GM12878 (cell line): ENCODE results near the gene ATXN2. TPM values are rescaled to one million over a fixed set of nuclear protein-coding genes. Genes with fewer than 3 reads are reported as not detected.

Experiments
- ATAC-seq: fragments of 200-7000 bp; cut with Tn5 transposase; 3 replicates; pipeline ENCODE4 v1.9.1; 2020; ENCODE audit warnings: mild to moderate bottlenecking, moderate library complexity
- BruUV-seq: library from RNA; stranded (reverse); fragments of 400-500 nt; replicated peaks from 2 replicates; lab custom pipeline; 2021; lab: Mats Ljungman, UMichigan
- CTCF ChIA-PET: fragments of 300-600 bp; sonication (Branson Sonifier 250); formaldehyde crosslinking; extraction: SDS; loops from one replicate; lab custom pipeline; 2021; ENCODE audit warnings: inconsistent platforms; lab: Yijun Ruan, JAX
- POLR2A ChIA-PET: fragments of 350-600 bp; formaldehyde crosslinking; extraction: SDS; loops from one replicate; lab custom pipeline; 2021; ENCODE audit warnings: inconsistent platforms; lab: Charles Lee
- RAD21 ChIA-PET: fragments of 300-600 bp; sonication (Branson Sonifier 250); formaldehyde crosslinking; loops from one replicate; lab custom pipeline; 2023; ENCODE audit warnings: antibody characterized with exemption; ENCODE audit not compliant: unreplicated experiment; lab: Charles Lee
- SMC1A ChIA-PET: fragments of 300-600 bp; sonication (Branson Sonifier 250); formaldehyde crosslinking; loops from one replicate; lab custom pipeline; 2023; ENCODE audit not compliant: unreplicated experiment, uncharacterized antibody; lab: Charles Lee
- DNase-seq: peaks from one replicate; pipeline ENCODE4 v3.0.0-alpha.2; 2011; ENCODE audit warnings: low read depth, low spot score
- FAIRE-seq: peaks from 3 replicates; lab custom pipeline; 2011; peaks lifted over from hg19 to GRCh38; lab: Jason Lieb, UNC
- H2AFZ ChIP-seq: 2 replicates; pipeline ENCODE4 v1.6.0; 2011; ENCODE audit warnings: low read depth, low read length, control low read depth; ENCODE audit not compliant: control insufficient read depth
- H3K27ac ChIP-seq: 2 replicates; pipeline ENCODE4 v1.5.1; 2011; ENCODE audit warnings: control low read depth; ENCODE audit not compliant: control insufficient read depth, insufficient read depth
- H3K27me3 ChIP-seq, 2 experiments: replicated peaks in 1 of 2; 2 replicates each; pipeline versions ENCODE4 v1.6.0 to v1.6.1; 2011; ENCODE audit warnings: low read length in 1 of 2; ENCODE audit not compliant: control insufficient read depth in 2 of 2, insufficient read depth in 2 of 2
- H3K36me3 ChIP-seq, 2 experiments: 2 replicates each; pipeline ENCODE4 v1.5.1; 2011; ENCODE audit warnings: low read length in 1 of 2; ENCODE audit not compliant: control insufficient read depth in 2 of 2, insufficient read depth in 2 of 2
- H3K4me1 ChIP-seq: 2 replicates; pipeline ENCODE4 v1.6.1; 2011; ENCODE audit warnings: mild to moderate bottlenecking, low read length, moderate library complexity, mixed read lengths; ENCODE audit not compliant: control insufficient read depth, insufficient read depth
- H3K4me2 ChIP-seq: 2 replicates; pipeline ENCODE4 v1.6.0; 2011; ENCODE audit warnings: control low read depth; ENCODE audit not compliant: control insufficient read depth, insufficient read depth
- H3K4me3 ChIP-seq: fragments of 200-600 bp; sonication (generic); 2 replicates; pipeline ENCODE4 v1.5.1; 2016
- H3K79me2 ChIP-seq: 2 replicates; pipeline ENCODE4 v1.6.0; 2011; ENCODE audit warnings: low read length; ENCODE audit not compliant: control insufficient read depth, insufficient read depth
- H3K9ac ChIP-seq: 2 replicates; pipeline ENCODE4 v1.8.0; 2011; ENCODE audit warnings: low read length, control low read depth, mixed read lengths; ENCODE audit not compliant: control insufficient read depth, insufficient read depth
- H3K9me3 ChIP-seq: replicated peaks from 3 replicates; pipeline ENCODE4 v1.5.1; 2011; ENCODE audit warnings: mild to moderate bottlenecking, low read length; ENCODE audit not compliant: control insufficient read depth, insufficient read depth
- H4K20me1 ChIP-seq: 2 replicates; pipeline ENCODE4 v1.6.0; 2011; ENCODE audit not compliant: control insufficient read depth, insufficient read depth
- CEBPB ChIP-seq, 2 experiments: fragments of 150-350 bp in 1 of 2; IDR thresholded peaks; 2 replicates each; pipeline ENCODE4 v1.6.1; 2012 to 2014; ENCODE audit warnings: low read depth in 2 of 2, low read length in 2 of 2, borderline replicate concordance in 1 of 2, inconsistent platforms in 1 of 2
- CREB1 ChIP-seq: IDR thresholded peaks from 2 replicates; pipeline ENCODE4 v1.6.1; 2012; ENCODE audit warnings: low read depth, mild to moderate bottlenecking, inconsistent platforms
- CREM ChIP-seq: IDR thresholded peaks from 2 replicates; pipeline ENCODE4 v1.6.1; 2014; ENCODE audit warnings: antibody characterized with exemption, low read depth
- EGR1 ChIP-seq, 2 experiments: IDR thresholded peaks; 1 replicate in 1 of 2; 2 replicates in 1 of 2; pipeline ENCODE4 v1.6.1; 2011 to 2012; ENCODE audit warnings: low read depth in 2 of 2, low read length in 2 of 2, borderline replicate concordance in 1 of 2, mild to moderate bottlenecking in 1 of 2, moderate library complexity in 1 of 2
- RUNX3 ChIP-seq: IDR thresholded peaks from 2 replicates; pipeline ENCODE4 v1.6.1; 2012; ENCODE audit warnings: low read length, inconsistent platforms
- WGBS: methylation state at CpG from one replicate; pipeline ENCODE4 v1.1.6; 2016; ENCODE audit warnings: low lambda C conversion rate; ENCODE audit not compliant: insufficient replicate concordance, insufficient coverage; ENCODE audit errors: missing lambda C conversion rate; 5-methylcytosine and 5-hydroxymethylcytosine counted together
- in situ Hi-C: fragments of 300-500 bp; cut with MboI; formaldehyde crosslinking; loops from 9 replicates; pipeline ENCODE4 v1.14.3; 2018; ENCODE audit warnings: mixed read lengths
- intact Hi-C: fragments of 100-400 bp; cut with micrococcal nuclease; formaldehyde crosslinking; loops from one replicate; pipeline ENCODE4 v1.14.2; 2022; ENCODE audit not compliant: unreplicated experiment
- polyA plus RNA-seq, 11 experiments: library from polyadenylated mRNA; depleted of rRNA in 4 of 11; unstranded in 6 of 11; stranded (reverse) in 5 of 11; fragments of >200 nt; fragmentation: Nextera tagmentation in 4 of 11; fragmentation: Illumina TruSeq in 1 of 11; extraction: Ambion mirVana in 4 of 11; extraction: Trizol in 1 of 11; gene quantifications; 1 replicate in 1 of 11; 2 replicates in 10 of 11; pipeline versions ENCODE4 v1.2.1 to v1.2.3, GENCODE V29; 2011 to 2016; ENCODE audit warnings: inconsistent platforms in 2 of 11, missing spikeins in 2 of 11, low read depth in 1 of 11
- total RNA-seq, 4 experiments: library from RNA; depleted of rRNA in 3 of 4; stranded (reverse); fragments of >200 nt in 3 of 4; fragmentation: Illumina TruSeq in 1 of 4; extraction: Trizol in 1 of 4; gene quantifications; 2 replicates each; pipeline versions ENCODE4 v1.2.1 to v1.2.3, GENCODE V29; 2013 to 2021
- TF ChIP-seq, protein P1 (sequence below): fragments of 450-650 bp; IDR thresholded peaks from 2 replicates; pipeline ENCODE4 v1.6.1; 2017; ENCODE audit warnings: mild to moderate bottlenecking, moderate library complexity

ATXN2 gene
- total and polyA plus RNA-seq, 10 of the 15 experiments (the other 5 are each of a cell fraction or from before 2014, with no cell fraction given): 8.8 to 31.5 (median 19.0) TPM

DNA sequence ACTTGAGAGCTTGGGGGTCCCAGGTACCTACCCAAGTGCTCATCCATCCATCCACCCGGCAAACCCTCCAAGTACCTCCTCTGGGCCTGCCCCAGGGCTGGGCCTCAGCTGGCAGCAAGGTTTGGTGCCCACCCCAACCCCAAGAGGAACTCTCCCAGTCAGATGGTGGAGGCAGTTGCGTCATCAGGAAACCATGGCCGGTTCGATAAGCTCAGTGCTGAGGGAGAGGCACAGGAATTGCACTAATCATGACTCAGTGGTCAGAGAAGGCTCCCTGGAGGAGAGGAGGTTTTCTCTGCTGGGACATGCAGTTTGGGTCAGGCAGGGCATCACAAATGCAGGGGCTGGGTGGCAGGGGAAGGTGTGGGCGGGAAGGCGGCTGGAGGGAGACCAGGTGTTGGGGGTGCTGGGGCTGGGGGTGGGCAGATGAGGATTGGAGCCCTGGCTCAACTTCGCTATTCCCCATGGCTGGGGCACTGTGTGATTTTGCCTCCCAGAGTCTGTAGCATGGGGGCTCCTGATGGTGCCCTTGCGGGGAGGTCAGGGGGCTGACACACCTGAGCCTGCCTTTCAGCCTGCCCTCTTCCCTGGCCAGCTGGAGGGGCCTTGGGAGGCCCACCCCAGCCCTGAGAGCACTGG, 161.2 kb downstream of the ATXN2 start:
- WGBS: 52% methylated on average over 8 of the region's 8 CpGs
- Histone ChIP-seq H3K9ac (no peak overlapping the region), H3K36me3 (peaks cover 20 to 26% of the 10 kb centered on the region in 2 experiments), H3K27me3 (no peaks in the 10 kb centered on the region), H3K27ac (peak overlapping the region; percentile 63), H2AFZ (no peak overlapping the region), H3K79me2 (peaks cover 94% of the 10 kb centered on the region), H3K4me2 (peak overlapping the region; percentile 69; the same call in 1 of the 2 replicates), H3K4me1 (peaks cover 93% of the 10 kb centered on the region), H3K9me3 (no peaks in the 10 kb centered on the region), H3K4me3 (no peak overlapping the region), H4K20me1 (no peaks in the 10 kb centered on the region; the same call in 1 of the 2 replicates)
- in situ Hi-C loops (loop anchor here (25.0 kb wide), 1 partner anchor 1774 kb away; the partner anchor contains the start of gene TPCN1), intact Hi-C loops (no loop called here)
- RAD21 ChIA-PET: interaction anchor here (2.1 to 22.6 kb wide), 2 partner anchors 14 to 34 kb away, joined by 5 to 804 read pairs; partner anchors contain the start of gene SH2B3
- no peak for DNase-seq
- no TSS peak for BruUV-seq
- SMC1A ChIA-PET: interaction anchor here (0.6 to 1.1 kb wide), 3 partner anchors 14 to 172 kb away, joined by 3 to 5 read pairs (median 3); no protein-coding TSS in a partner anchor
- FAIRE-seq: no peak
- POLR2A ChIA-PET: interaction anchor here (1.3 to 2.0 kb wide), 2 partner anchors 31 to 33 kb away, joined by 4 to 5 read pairs; no protein-coding TSS in a partner anchor
- ATAC-seq: no peak
- CTCF ChIA-PET: interaction anchor here (1.1 to 27.3 kb wide), 4 partner anchors 8 to 35 kb away, joined by 5 to 1117 read pairs (median 13); partner anchors contain the start of gene SH2B3
- TF ChIP-seq CEBPB (IDR thresholded peaks at IDR 0.05; ENCODE audit: borderline replicate concordance in 1 of 2, low read depth in 2 of 2, low read length in 2 of 2): peak in 1 of 2 experiments; percentile 4; a peak in 1 of 4 replicates
- peak; percentile 26; the same call in 1 of the 2 replicates for TF ChIP-seq RUNX3
- TF ChIP-seq, protein P1, sequence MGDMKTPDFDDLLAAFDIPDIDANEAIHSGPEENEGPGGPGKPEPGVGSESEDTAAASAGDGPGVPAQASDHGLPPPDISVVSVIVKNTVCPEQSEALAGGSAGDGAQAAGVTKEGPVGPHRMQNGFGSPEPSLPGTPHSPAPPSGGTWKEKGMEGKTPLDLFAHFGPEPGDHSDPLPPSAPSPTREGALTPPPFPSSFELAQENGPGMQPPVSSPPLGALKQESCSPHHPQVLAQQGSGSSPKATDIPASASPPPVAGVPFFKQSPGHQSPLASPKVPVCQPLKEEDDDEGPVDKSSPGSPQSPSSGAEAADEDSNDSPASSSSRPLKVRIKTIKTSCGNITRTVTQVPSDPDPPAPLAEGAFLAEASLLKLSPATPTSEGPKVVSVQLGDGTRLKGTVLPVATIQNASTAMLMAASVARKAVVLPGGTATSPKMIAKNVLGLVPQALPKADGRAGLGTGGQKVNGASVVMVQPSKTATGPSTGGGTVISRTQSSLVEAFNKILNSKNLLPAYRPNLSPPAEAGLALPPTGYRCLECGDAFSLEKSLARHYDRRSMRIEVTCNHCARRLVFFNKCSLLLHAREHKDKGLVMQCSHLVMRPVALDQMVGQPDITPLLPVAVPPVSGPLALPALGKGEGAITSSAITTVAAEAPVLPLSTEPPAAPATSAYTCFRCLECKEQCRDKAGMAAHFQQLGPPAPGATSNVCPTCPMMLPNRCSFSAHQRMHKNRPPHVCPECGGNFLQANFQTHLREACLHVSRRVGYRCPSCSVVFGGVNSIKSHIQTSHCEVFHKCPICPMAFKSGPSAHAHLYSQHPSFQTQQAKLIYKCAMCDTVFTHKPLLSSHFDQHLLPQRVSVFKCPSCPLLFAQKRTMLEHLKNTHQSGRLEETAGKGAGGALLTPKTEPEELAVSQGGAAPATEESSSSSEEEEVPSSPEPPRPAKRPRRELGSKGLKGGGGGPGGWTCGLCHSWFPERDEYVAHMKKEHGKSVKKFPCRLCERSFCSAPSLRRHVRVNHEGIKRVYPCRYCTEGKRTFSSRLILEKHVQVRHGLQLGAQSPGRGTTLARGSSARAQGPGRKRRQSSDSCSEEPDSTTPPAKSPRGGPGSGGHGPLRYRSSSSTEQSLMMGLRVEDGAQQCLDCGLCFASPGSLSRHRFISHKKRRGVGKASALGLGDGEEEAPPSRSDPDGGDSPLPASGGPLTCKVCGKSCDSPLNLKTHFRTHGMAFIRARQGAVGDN: no peak
- TF ChIP-seq CREM: 0 out of 2 replicates have a peak, but pooled peaks have one; percentile 39
- peak in 1 of 2 experiments; percentile 30; a peak in 1 of 3 replicates for TF ChIP-seq EGR1 (IDR thresholded peaks at IDR 0.05; ENCODE audit: borderline replicate concordance in 1 of 2, low read depth in 2 of 2, low read length in 2 of 2)
- 0 out of 2 replicates have a peak, but pooled peaks have one; percentile 33 for TF ChIP-seq CREB1
